Esophagus (tissue), 2 donors: ENCODE measurements around the gene CRYAB. TPM values are rescaled to one million over a fixed set of nuclear protein-coding genes. Genes with fewer than 3 reads are reported as not detected.
A peak's percentile ranks its signal among the peaks of the same experiment; 100 is the strongest.

Experiments
- H3K27ac ChIP-seq, 2 donors: one replicate each; pipeline ENCODE4 v1.5.1; 2013; ENCODE audit warnings: low read depth in 2 of 2, mild to moderate bottlenecking in 2 of 2, inconsistent platforms in 1 of 2, low read length in 1 of 2, moderate library complexity in 1 of 2
- H3K27me3 ChIP-seq, 2 donors: one replicate each; pipeline ENCODE4 v1.6.1; 2013; ENCODE audit warnings: low read length in 2 of 2, control low read depth in 1 of 2, mild to moderate bottlenecking in 1 of 2; ENCODE audit not compliant: insufficient read depth in 2 of 2, control insufficient read depth in 1 of 2
- H3K36me3 ChIP-seq, 2 donors: one replicate each; pipeline ENCODE4 v1.6.1; 2013; ENCODE audit warnings: low read length in 1 of 2; ENCODE audit not compliant: control insufficient read depth in 2 of 2, insufficient read depth in 2 of 2
- H3K4me1 ChIP-seq, 2 donors: one replicate each; pipeline ENCODE4 v1.6.1; 2013; ENCODE audit warnings: low read length in 1 of 2; ENCODE audit not compliant: control insufficient read depth in 2 of 2, insufficient read depth in 2 of 2
- H3K4me3 ChIP-seq, 2 donors: one replicate each; pipeline ENCODE4 v1.5.1; 2013; ENCODE audit warnings: low read length in 2 of 2, mild to moderate bottlenecking in 2 of 2, low read depth in 1 of 2, moderate library complexity in 1 of 2
- H3K9me3 ChIP-seq, 2 donors: one replicate each; pipeline ENCODE4 v1.6.1; 2013; ENCODE audit warnings: mild to moderate bottlenecking in 2 of 2, low read depth in 1 of 2, low read length in 1 of 2, moderate library complexity in 1 of 2; ENCODE audit not compliant: control insufficient read depth in 2 of 2, insufficient read depth in 1 of 2
- WGBS, 2 donors: extraction: QIAGEN DNeasy Blood & Tissue Kit; methylation state at CpG; one replicate each; pipeline ENCODE4 v1.1.7; 2013; 5-methylcytosine and 5-hydroxymethylcytosine counted together
- polyA plus RNA-seq, 2 donors: library from polyadenylated mRNA; stranded (reverse); fragments of 200-250 nt; gene quantifications; one replicate each; pipeline ENCODE4 v1.2.3, GENCODE V29; 2013
- donor health status: healthy with polysubstance abuse.
- donor health status: Bipolar disorder and iron deficiency.

CRYAB gene
- polyA plus RNA-seq, 2 donors: 89.6 to 173 TPM

DNA sequence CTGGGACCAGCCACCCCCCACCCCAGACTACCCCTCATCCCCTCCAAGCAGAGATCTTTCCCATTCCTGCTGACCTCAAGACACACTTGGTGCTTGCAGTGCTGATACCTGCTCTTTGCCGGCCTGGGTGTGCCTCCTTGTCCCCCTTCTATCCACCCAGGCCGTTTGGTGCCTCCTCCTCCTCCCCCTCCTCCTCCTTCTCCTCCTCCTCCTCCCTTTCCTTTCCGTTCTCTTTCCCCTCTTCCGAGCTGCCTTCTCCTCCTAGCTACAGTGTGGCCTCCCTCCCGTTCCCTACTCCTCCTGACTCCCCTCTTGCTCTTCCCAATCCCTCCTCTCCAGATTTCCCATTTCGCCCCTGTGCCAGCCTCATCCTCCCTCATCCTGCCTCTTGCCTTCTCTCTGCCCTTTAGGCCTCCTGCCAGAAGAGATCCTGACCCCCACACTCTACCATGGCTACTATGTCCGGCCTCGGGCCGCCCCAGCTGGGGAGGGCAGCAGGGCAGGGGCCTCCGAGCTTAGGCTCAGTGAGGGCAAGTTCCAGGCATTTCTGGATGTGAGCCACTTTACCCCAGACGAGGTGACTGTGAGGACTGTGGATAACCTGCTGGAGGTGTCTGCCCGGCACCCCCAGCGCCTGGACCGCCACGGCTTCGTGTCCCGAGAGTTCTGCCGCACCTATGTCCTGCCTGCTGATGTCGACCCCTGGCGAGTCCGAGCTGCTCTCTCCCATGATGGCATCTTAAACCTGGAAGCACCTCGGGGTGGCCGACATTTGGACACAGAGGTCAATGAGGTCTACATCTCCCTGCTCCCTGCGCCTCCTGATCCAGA is 1.7 kb upstream of the CRYAB start:
- Histone ChIP-seq H3K27me3 (no peaks in the 10 kb centered on the region), H3K36me3 (no peaks in the 10 kb centered on the region), H3K9me3 (no peaks in the 10 kb centered on the region), H3K4me1 (peaks cover 0 to 9% of the 10 kb centered on the region in 2 donors), H3K27ac (peak overlapping the region; percentile 79 to 92), H3K4me3 (peak overlapping the region; percentile 29 to 32)
- 58 to 60% methylated on average over 24 of the region's 24 CpGs for WGBS, 2 donors

DNA sequence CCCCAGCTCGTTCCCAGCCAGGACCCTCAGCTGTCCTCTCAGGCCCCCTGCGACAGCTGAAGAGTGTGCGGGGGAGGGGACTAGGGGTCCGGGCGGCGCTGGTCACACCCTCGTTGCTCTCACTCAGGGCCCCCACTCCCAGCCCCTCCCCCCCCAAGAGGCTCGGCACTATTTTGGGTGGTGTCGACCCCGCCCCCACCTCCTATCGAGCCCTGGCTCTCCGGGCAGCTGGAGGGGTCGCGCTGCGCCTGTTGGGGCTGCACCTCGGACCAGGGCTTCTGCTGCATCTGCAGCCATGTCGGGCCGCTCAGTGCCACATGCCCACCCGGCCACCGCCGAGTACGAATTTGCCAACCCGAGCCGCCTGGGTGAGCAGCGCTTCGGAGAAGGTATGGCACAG is 965 bp upstream of the CRYAB start, which contains the start of gene HSPB2:
TSS of gene HSPB2 (plus strand) at position 200 of the 400 bp plus-strand sequence. CDS start at position 296, 96 bp downstream.
- H3K4me1 ChIP-seq: peaks cover 0 to 9% of the 10 kb centered on the region in 2 donors
- no peaks in the 10 kb centered on the region for H3K27me3 ChIP-seq
- peak within 1 kb of the TSS; percentile 29 to 32 for H3K4me3 ChIP-seq
- peak within 1 kb of the TSS; percentile 79 to 92 for H3K27ac ChIP-seq
- no peaks in the 10 kb centered on the region for H3K9me3 ChIP-seq
- WGBS, 2 donors: 14 to 25% methylated on average over 21 to 26 of the region's 26 CpGs
- no peaks in the 10 kb centered on the region for H3K36me3 ChIP-seq

GRCh38 chr11:111910676-111911562 is 651 bp downstream of the CRYAB start:
- 45 to 47% methylated on average over 9 of the region's 9 CpGs for WGBS, 2 donors
- Histone ChIP-seq H3K36me3 (no peaks in the 10 kb centered on the region), H3K27ac (peak overlapping the region; percentile 79 to 92), H3K9me3 (no peaks in the 10 kb centered on the region), H3K4me1 (peaks cover 0 to 9% of the 10 kb centered on the region in 2 donors), H3K4me3 (peak overlapping the region; percentile 18 to 32), H3K27me3 (no peaks in the 10 kb centered on the region)

GRCh38 chr11:111909378-111909777 is 2.2 kb downstream of the CRYAB start:
- Histone ChIP-seq H3K36me3 (no peaks in the 10 kb centered on the region), H3K27ac (peak overlapping the region in 1 of 2 donors; percentile 34), H3K9me3 (no peaks in the 10 kb centered on the region), H3K27me3 (no peaks in the 10 kb centered on the region), H3K4me3 (peak overlapping the region in 1 of 2 donors; percentile 10), H3K4me1 (peaks cover 0 to 9% of the 10 kb centered on the region in 2 donors)
- 62 to 77% methylated on average over 5 of the region's 5 CpGs for WGBS, 2 donors

- Histone ChIP-seq H3K36me3 (no peaks in the 10 kb centered on the region), H3K4me1 (peaks cover 0 to 8% of the 10 kb centered on the region in 2 donors), H3K27me3 (no peaks in the 10 kb centered on the region), H3K9me3 (no peaks in the 10 kb centered on the region), H3K27ac (no peak overlapping the region), H3K4me3 (no peak overlapping the region)
- WGBS, 2 donors: 78 to 80% methylated on average over 5 of the region's 5 CpGs
Observed at GRCh38 chr11:111908639-111909305, 2.8 kb downstream of the CRYAB start.

GRCh38 chr11:111906680-111907079 is 4.9 kb downstream of the CRYAB start:
- no peak overlapping the region for H3K4me3 ChIP-seq
- H3K27ac ChIP-seq: no peak overlapping the region
- no peaks in the 10 kb centered on the region for H3K9me3 ChIP-seq
- H3K4me1 ChIP-seq: peaks cover 0 to 5% of the 10 kb centered on the region in 2 donors
- WGBS, 2 donors: 87 to 90% methylated on average over 1 of the region's 1 CpG
- H3K27me3 ChIP-seq: no peaks in the 10 kb centered on the region
- no peaks in the 10 kb centered on the region for H3K36me3 ChIP-seq

DNA sequence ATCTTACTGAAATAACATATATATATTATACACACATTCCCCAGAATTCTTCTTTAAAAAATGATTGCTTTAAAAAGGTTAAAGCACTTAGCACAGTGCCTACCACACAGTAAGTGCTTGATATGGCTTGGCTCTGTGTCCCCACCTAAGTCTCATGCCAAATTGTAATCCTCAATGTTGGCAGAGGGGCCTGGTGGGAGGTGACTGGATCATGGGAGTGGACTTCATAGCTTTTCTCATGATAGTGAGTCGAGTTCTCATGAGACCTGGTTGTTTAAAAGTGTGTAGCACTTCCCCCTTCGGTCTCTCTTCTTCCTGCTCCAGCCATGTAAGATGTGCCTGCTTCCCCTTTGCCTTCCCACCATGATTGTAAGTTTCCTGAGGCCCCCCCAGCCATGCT is 6.2 kb downstream of the CRYAB start:
- Histone ChIP-seq H3K4me1 (peaks cover 0 to 2% of the 10 kb centered on the region in 2 donors), H3K27ac (no peak overlapping the region), H3K36me3 (no peaks in the 10 kb centered on the region), H3K4me3 (no peak overlapping the region), H3K9me3 (no peaks in the 10 kb centered on the region), H3K27me3 (no peaks in the 10 kb centered on the region)
- 39 to 45% methylated on average over 2 of the region's 2 CpGs for WGBS, 2 donors

- H3K4me3 ChIP-seq: no peak overlapping the region
- H3K27ac ChIP-seq: no peak overlapping the region
- H3K27me3 ChIP-seq: no peaks in the 10 kb centered on the region
- H3K9me3 ChIP-seq: no peaks in the 10 kb centered on the region
- WGBS, 2 donors: 85 to 87% methylated on average over 2 of the region's 2 CpGs
- H3K36me3 ChIP-seq: no peaks in the 10 kb centered on the region
- H3K4me1 ChIP-seq: no peaks in the 10 kb centered on the region
Observed at GRCh38 chr11:111886844-111887243, 24.7 kb downstream of the CRYAB start.

DNA sequence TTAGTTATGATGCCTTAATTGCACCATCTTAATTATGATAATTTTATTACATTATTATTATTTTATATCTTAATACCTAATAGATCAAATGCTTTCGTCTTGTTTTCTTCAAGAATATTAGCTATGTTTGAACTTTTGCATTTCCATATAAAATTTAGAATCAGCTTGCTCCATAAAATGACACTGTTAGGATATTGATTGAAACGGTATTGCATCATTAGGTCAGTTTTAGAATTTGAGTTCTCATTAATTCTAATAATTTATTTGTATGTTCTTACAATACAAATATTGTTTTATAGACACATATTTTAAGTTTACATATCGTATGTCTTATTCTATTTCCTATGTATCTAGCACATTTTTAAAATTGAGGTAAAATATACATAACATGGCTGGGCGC is 25.5 kb downstream of the CRYAB start:
- Histone ChIP-seq H3K9me3 (no peaks in the 10 kb centered on the region), H3K4me1 (no peaks in the 10 kb centered on the region), H3K4me3 (no peak overlapping the region), H3K27me3 (no peaks in the 10 kb centered on the region), H3K27ac (no peak overlapping the region), H3K36me3 (no peaks in the 10 kb centered on the region)
- WGBS, 2 donors: 82 to 93% methylated on average over 4 of the region's 4 CpGs
